ENCODE data around the gene C10orf143. TPM values are rescaled to one million over a fixed set of nuclear protein-coding genes. Genes with fewer than 3 reads are reported as not detected.

Gene C10orf143
- total RNA-seq, 3 donors from 2014 or later (not counting 1 experiment from before 2014, with no cell fraction given) = 7.1 to 10.9 (median 8.2) TPM

- Mint-ChIP-seq H3K27me3 (ENCODE audit: low read depth in 2 of 2) (no peaks in the 10 kb centered on the region), H3K9me3 (no peaks in the 10 kb centered on the region), H3K4me3 (no peak overlapping the region), H3K36me3 (no peaks in the 10 kb centered on the region), H3K4me1 (no peaks in the 10 kb centered on the region), H3K27ac (no peak overlapping the region)
- no peaks in the 10 kb centered on the region for H3K4me1 ChIP-seq (ENCODE audit: control insufficient read depth, insufficient read depth, low read length)
- no peak for DNase-seq
- H3K36me3 ChIP-seq (ENCODE audit: control insufficient read depth, insufficient read depth, low read length) = peaks cover 3% of the 10 kb centered on the region
- ATAC-seq = no peak
- no peak overlapping the region for H3K4me3 ChIP-seq (ENCODE audit: low read length)
- H3K27ac ChIP-seq (ENCODE audit: low read length) = no peak overlapping the region
- no peaks in the 10 kb centered on the region for H3K9me3 ChIP-seq (ENCODE audit: control insufficient read depth, insufficient read depth, low read length)
- WGBS (ENCODE audit: insufficient coverage) = 95% methylated on average over 5 of the region's 5 CpGs
- TF ChIP-seq CTCF (IDR thresholded peaks at IDR 0.05) = no peak
- no peaks in the 10 kb centered on the region for H3K27me3 ChIP-seq (ENCODE audit: control insufficient read depth, insufficient read depth, low read length)
- intact Hi-C loops (cut with micrococcal nuclease) = no loop called here
These were observed 45.8 kb downstream of the C10orf143 start for GRCh38 chr10:130064783-130065182.

GRCh38 chr10:130062976-130063375, 47.7 kb downstream of the C10orf143 start:
- Mint-ChIP-seq H3K4me3 (no peak overlapping the region), H3K36me3 (no peaks in the 10 kb centered on the region), H3K27ac (no peak overlapping the region), H3K27me3 (ENCODE audit: low read depth in 2 of 2) (no peaks in the 10 kb centered on the region), H3K9me3 (no peaks in the 10 kb centered on the region), H3K4me1 (no peaks in the 10 kb centered on the region)
- Histone ChIP-seq H3K27me3 (ENCODE audit: control insufficient read depth, insufficient read depth, low read length) (no peaks in the 10 kb centered on the region), H3K36me3 (ENCODE audit: control insufficient read depth, insufficient read depth, low read length) (peaks cover 3% of the 10 kb centered on the region), H3K4me3 (ENCODE audit: low read length) (no peak overlapping the region), H3K9me3 (ENCODE audit: control insufficient read depth, insufficient read depth, low read length) (no peaks in the 10 kb centered on the region), H3K4me1 (ENCODE audit: control insufficient read depth, insufficient read depth, low read length) (no peaks in the 10 kb centered on the region), H3K27ac (ENCODE audit: low read length) (no peak overlapping the region)
- DNase-seq (no peak), ATAC-seq (no peak)
- intact Hi-C loops (cut with micrococcal nuclease) = no loop called here
- no peak for TF ChIP-seq CTCF (IDR thresholded peaks at IDR 0.05)
- 93% methylated on average over 13 of the region's 13 CpGs for WGBS (ENCODE audit: insufficient coverage)

GRCh38 chr10:130062201-130062600, 48.4 kb downstream of the C10orf143 start:
- no peak overlapping the region for H3K4me3 Mint-ChIP-seq
- 90% methylated on average over 3 of the region's 3 CpGs for WGBS (ENCODE audit: insufficient coverage)
- no peak overlapping the region for H3K27ac ChIP-seq (ENCODE audit: low read length)
- intact Hi-C loops (cut with micrococcal nuclease) = no loop called here
- no peaks in the 10 kb centered on the region for H3K27me3 ChIP-seq (ENCODE audit: control insufficient read depth, insufficient read depth, low read length)
- no peaks in the 10 kb centered on the region for H3K9me3 Mint-ChIP-seq
- ATAC-seq = no peak
- H3K27ac Mint-ChIP-seq = no peak overlapping the region
- H3K4me3 ChIP-seq (ENCODE audit: low read length) = no peak overlapping the region
- H3K4me1 Mint-ChIP-seq = no peaks in the 10 kb centered on the region
- H3K9me3 ChIP-seq (ENCODE audit: control insufficient read depth, insufficient read depth, low read length) = no peaks in the 10 kb centered on the region
- no peak for DNase-seq
- no peaks in the 10 kb centered on the region for H3K4me1 ChIP-seq (ENCODE audit: control insufficient read depth, insufficient read depth, low read length)
- no peak for TF ChIP-seq CTCF (IDR thresholded peaks at IDR 0.05)
- H3K27me3 Mint-ChIP-seq (ENCODE audit: low read depth in 2 of 2) = no peaks in the 10 kb centered on the region
- H3K36me3 Mint-ChIP-seq = no peaks in the 10 kb centered on the region
- peaks cover 3% of the 10 kb centered on the region for H3K36me3 ChIP-seq (ENCODE audit: control insufficient read depth, insufficient read depth, low read length)

DNA sequence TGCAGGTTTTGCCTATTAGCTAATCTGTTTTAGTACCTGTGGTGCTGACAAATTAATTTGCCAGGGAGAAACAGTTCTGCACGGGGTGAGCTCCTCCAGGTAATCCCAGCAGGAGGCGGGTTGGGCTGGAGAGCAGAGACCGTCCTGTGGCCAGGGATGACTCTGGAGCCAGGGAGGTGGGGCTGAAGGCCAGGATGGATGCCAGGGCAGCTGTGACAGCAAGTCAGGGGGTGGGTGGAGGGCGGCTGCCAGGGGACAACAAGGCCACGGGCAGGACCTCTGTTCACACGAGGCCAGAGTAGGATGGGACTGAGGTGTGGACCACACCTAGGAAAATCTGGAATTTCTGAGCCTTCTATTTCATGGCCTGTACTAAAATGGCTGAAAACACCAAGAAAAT, 48.9 kb downstream of the C10orf143 start:
- H3K4me3 ChIP-seq (ENCODE audit: low read length) = no peak overlapping the region
- intact Hi-C loops (cut with micrococcal nuclease) = no loop called here
- H3K4me1 Mint-ChIP-seq = no peaks in the 10 kb centered on the region

More for the DNA sequence above, 48.9 kb downstream of the C10orf143 start:
- TF ChIP-seq CTCF (IDR thresholded peaks at IDR 0.05) = no peak
- Histone ChIP-seq H3K27ac (ENCODE audit: low read length) (no peak overlapping the region), H3K9me3 (ENCODE audit: control insufficient read depth, insufficient read depth, low read length) (no peaks in the 10 kb centered on the region), H3K36me3 (ENCODE audit: control insufficient read depth, insufficient read depth, low read length) (peaks cover 3% of the 10 kb centered on the region), H3K4me1 (ENCODE audit: control insufficient read depth, insufficient read depth, low read length) (no peaks in the 10 kb centered on the region), H3K27me3 (ENCODE audit: control insufficient read depth, insufficient read depth, low read length) (no peaks in the 10 kb centered on the region)
- Mint-ChIP-seq H3K36me3 (no peaks in the 10 kb centered on the region), H3K27me3 (ENCODE audit: low read depth in 2 of 2) (no peaks in the 10 kb centered on the region), H3K9me3 (no peaks in the 10 kb centered on the region), H3K4me3 (no peak overlapping the region), H3K27ac (no peak overlapping the region)
- DNase-seq (no peak), ATAC-seq (no peak)
- WGBS (ENCODE audit: insufficient coverage) = 92% methylated on average over 6 of the region's 6 CpGs

Data from natural killer cell (primary cell).